ENCODE measurements around the gene CTXN1.

- TF ChIP-seq EP300 (IDR thresholded peaks at IDR 0.05) (no peak), POLR2A (IDR thresholded peaks at IDR 0.05) (no peak)
Observed at GRCh38 chr19:7961920-7962626, 36.1 kb upstream of the CTXN1 start.
